SK-N-MC (cell line): ENCODE measurements around the gene NACAD.

ENCODE experiments used
- EZH2 ChIP-seq: fragments of 200-600 bp; sonication (generic); IDR thresholded peaks from one replicate; pipeline ENCODE4 v1.6.1; 2017; ENCODE audit warnings: antibody characterized with exemption
- FOXP2 ChIP-seq: optimal IDR thresholded peaks from 2 replicates; pipeline ENCODE3; 2011; ENCODE audit warnings: mild to moderate bottlenecking, moderate library complexity; ENCODE audit not compliant: insufficient read depth; ENCODE audit errors: extremely low read length, control extremely low read depth
- POLR2AphosphoS5 ChIP-seq: IDR thresholded peaks from 2 replicates; pipeline ENCODE4 v1.6.1; 2012; ENCODE audit warnings: mild to moderate bottlenecking, low read depth, low read length, borderline replicate concordance

GRCh38 chr7:45116048-45116447 lies 27.3 kb upstream of the NACAD start:
- no peak for TF ChIP-seq POLR2AphosphoS5
- no peak for TF ChIP-seq EZH2
- TF ChIP-seq FOXP2: no peak
